Measurements from ENCODE around the gene ZNF837. TPM values are rescaled to one million over a fixed set of nuclear protein-coding genes. Genes with fewer than 3 reads are reported as not detected.

The ZNF837 gene
- total and polyA plus RNA-seq, 8 donors = 1.8 to 8.5 (median 2.3) TPM; not detected in 1

DNA sequence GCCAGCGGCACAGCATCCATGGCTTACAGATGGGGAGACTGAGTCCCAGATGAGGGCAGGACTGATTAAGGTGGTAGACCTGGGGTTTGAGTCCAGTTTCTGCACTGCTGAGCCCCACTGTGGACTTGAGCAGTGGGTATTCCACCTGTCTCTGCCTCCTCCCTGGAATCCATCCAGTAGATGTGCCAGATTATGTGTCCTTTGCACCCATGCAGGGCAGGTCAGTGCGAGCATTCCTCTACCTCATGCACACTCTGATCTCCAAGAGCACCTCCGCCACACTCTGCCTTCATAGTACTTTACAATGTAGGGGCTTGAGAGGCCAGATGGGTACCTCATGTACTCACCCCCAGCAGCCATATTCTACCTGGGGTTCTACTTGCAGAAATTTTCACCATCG, 44.0 kb downstream of the ZNF837 start:
- 93 to 100% (median 98%) methylated on average over 4 of the region's 4 CpGs for WGBS, 5 donors
- TF ChIP-seq POLR2AphosphoS5 (IDR thresholded peaks at IDR 0.05) (no peak), EP300 (IDR thresholded peaks at IDR 0.05) (no peak), POLR2A (IDR thresholded peaks at IDR 0.05) (no peak)
- TF ChIP-seq, protein P1, sequence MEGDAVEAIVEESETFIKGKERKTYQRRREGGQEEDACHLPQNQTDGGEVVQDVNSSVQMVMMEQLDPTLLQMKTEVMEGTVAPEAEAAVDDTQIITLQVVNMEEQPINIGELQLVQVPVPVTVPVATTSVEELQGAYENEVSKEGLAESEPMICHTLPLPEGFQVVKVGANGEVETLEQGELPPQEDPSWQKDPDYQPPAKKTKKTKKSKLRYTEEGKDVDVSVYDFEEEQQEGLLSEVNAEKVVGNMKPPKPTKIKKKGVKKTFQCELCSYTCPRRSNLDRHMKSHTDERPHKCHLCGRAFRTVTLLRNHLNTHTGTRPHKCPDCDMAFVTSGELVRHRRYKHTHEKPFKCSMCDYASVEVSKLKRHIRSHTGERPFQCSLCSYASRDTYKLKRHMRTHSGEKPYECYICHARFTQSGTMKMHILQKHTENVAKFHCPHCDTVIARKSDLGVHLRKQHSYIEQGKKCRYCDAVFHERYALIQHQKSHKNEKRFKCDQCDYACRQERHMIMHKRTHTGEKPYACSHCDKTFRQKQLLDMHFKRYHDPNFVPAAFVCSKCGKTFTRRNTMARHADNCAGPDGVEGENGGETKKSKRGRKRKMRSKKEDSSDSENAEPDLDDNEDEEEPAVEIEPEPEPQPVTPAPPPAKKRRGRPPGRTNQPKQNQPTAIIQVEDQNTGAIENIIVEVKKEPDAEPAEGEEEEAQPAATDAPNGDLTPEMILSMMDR (IDR thresholded peaks at IDR 0.05) = no peak
- intact Hi-C loops (cut with DNase I; ENCODE audit: low total_unique reads) = no loop called here
- DNase-seq = no peak
- Histone ChIP-seq H3K9me3 (peaks cover 0 to 17% (median 11%) of the 10 kb centered on the region in 4 donors), H3K4me3 (no peak overlapping the region), H3K27ac (no peak overlapping the region), H3K36me3 (peaks cover 29 to 71% (median 67%) of the 10 kb centered on the region in 4 donors), H3K27me3 (no peaks in the 10 kb centered on the region), H3K4me1 (no peaks in the 10 kb centered on the region)

DNA sequence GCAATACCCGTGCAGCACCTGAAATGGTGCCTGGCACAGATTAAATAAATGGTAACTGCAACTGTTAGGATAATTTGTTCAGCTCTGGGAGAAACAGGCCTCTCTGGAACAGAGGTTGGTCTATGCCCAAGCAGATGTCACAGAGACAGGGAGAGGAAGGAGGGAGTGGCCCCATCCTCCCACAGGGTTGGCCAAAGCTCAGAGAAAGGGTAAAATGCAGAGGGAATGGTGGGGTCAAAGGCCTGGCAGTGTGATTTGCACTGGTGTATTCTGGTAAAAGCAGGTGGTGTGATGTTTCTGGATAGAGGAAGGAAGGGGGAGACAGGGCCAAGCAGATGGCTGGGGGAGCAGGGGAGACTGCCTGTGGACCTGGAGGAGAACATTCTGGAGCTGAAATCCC, 44.6 kb downstream of the ZNF837 start:
- intact Hi-C loops (cut with DNase I; ENCODE audit: low total_unique reads) = no loop called here
- no peak for DNase-seq
- H3K27ac ChIP-seq = no peak overlapping the region
- TF ChIP-seq, protein P1 (IDR thresholded peaks at IDR 0.05) = no peak
- TF ChIP-seq EP300 (IDR thresholded peaks at IDR 0.05) (no peak), POLR2AphosphoS5 (IDR thresholded peaks at IDR 0.05) (no peak), POLR2A (IDR thresholded peaks at IDR 0.05) (no peak)
- H3K36me3 ChIP-seq = peaks cover 29 to 65% (median 63%) of the 10 kb centered on the region in 4 donors
- 93 to 100% (median 97%) methylated on average over 1 of the region's 1 CpG for WGBS, 5 donors
- H3K27me3 ChIP-seq = no peaks in the 10 kb centered on the region
- H3K4me1 ChIP-seq = no peaks in the 10 kb centered on the region
- peaks cover 0 to 17% (median 11%) of the 10 kb centered on the region in 4 donors for H3K9me3 ChIP-seq
- no peak overlapping the region for H3K4me3 ChIP-seq

DNA sequence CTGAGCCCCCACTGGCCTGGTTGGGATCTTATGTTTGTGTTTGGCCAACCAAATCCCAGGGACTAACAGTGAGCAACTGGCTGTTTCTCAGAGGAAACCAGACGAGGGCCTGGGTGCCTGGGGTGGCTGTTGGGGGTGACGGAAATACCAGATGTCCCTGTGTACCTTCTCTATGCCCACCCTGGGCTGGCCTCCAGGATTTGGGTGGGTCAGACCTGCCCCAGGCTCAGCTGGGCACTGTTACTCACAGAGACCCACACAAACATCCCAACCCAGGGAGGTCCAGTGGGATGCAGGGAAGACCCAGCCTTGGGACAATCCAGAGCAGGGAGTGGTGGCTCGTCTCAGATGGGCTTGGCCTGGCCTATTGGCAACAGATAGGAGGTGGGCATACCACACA, 45.2 kb downstream of the ZNF837 start:
- Histone ChIP-seq H3K27me3 (no peaks in the 10 kb centered on the region), H3K4me3 (no peak overlapping the region), H3K4me1 (peaks cover 0 to 4% (median under 1%) of the 10 kb centered on the region in 4 donors), H3K9me3 (peaks cover 0 to 17% (median 11%) of the 10 kb centered on the region in 4 donors), H3K27ac (no peak overlapping the region), H3K36me3 (peaks cover 29 to 60% (median 57%) of the 10 kb centered on the region in 4 donors)
- intact Hi-C loops (cut with DNase I; ENCODE audit: low total_unique reads) = no loop called here
- DNase-seq = no peak
- WGBS, 5 donors = 76 to 92% (median 83%) methylated on average over 2 to 3 of the region's 3 CpGs
- TF ChIP-seq, protein P1 (IDR thresholded peaks at IDR 0.05) = no peak
- TF ChIP-seq EP300 (IDR thresholded peaks at IDR 0.05) = no peak
- TF ChIP-seq POLR2AphosphoS5 (IDR thresholded peaks at IDR 0.05) = no peak
- TF ChIP-seq POLR2A (IDR thresholded peaks at IDR 0.05) = no peak

DNA sequence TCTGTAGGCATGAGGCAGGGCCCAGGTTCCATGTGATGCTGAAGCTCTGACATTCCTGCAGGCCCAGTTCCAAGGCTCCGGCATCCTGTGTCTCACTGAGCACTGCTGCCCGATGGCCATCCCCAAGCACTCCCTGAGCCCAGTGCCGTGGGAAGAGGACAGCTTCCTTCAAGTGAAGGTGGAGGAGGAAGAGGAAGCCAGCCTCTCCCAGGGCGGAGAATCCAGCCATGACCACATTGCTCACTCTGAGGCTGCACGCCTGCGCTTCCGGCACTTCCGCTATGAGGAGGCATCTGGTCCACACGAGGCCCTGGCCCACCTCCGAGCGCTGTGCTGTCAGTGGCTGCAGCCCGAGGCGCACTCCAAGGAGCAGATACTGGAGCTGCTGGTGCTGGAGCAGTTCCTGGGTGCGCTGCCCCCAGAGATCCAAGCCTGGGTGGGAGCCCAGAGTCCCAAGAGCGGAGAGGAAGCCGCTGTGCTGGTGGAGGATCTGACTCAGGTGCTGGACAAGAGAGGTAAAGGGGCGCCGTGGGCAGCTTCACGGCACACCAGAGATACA, 46.1 kb downstream of the ZNF837 start:
- H3K4me1 ChIP-seq = peaks cover 0 to 5% (median 2%) of the 10 kb centered on the region in 4 donors
- intact Hi-C loops (cut with DNase I; ENCODE audit: low total_unique reads) = no loop called here
- H3K4me3 ChIP-seq = no peak overlapping the region
- WGBS, 5 donors = 91 to 97% (median 96%) methylated on average over 18 to 19 of the region's 19 CpGs
- peaks cover 29 to 54% (median 52%) of the 10 kb centered on the region in 4 donors for H3K36me3 ChIP-seq
- no peaks in the 10 kb centered on the region for H3K27me3 ChIP-seq
- no peak for DNase-seq
- H3K27ac ChIP-seq = no peak overlapping the region
- peaks cover 0 to 17% (median 11%) of the 10 kb centered on the region in 4 donors for H3K9me3 ChIP-seq
- no peak for TF ChIP-seq POLR2A (IDR thresholded peaks at IDR 0.05)
- no peak for TF ChIP-seq EP300 (IDR thresholded peaks at IDR 0.05)
- no peak for TF ChIP-seq POLR2AphosphoS5 (IDR thresholded peaks at IDR 0.05)
- TF ChIP-seq, protein P1 (IDR thresholded peaks at IDR 0.05) = no peak

All from stomach (tissue), 9 donors.